Activated CD8-positive, alpha-beta memory T cell treated with anti-CD3 and anti-CD28 coated beads, Interleukin-2, amount 50 U/mL, for 4 hours (primary cell): Measurements from ENCODE around the gene ACADVL.
A peak's percentile ranks its signal among the peaks of the same experiment; 100 is the strongest.

ENCODE experiments used
- DNase-seq: peaks from one replicate; pipeline ENCODE4 v3.0.0-alpha.2; 2020

The ACADVL gene

DNA sequence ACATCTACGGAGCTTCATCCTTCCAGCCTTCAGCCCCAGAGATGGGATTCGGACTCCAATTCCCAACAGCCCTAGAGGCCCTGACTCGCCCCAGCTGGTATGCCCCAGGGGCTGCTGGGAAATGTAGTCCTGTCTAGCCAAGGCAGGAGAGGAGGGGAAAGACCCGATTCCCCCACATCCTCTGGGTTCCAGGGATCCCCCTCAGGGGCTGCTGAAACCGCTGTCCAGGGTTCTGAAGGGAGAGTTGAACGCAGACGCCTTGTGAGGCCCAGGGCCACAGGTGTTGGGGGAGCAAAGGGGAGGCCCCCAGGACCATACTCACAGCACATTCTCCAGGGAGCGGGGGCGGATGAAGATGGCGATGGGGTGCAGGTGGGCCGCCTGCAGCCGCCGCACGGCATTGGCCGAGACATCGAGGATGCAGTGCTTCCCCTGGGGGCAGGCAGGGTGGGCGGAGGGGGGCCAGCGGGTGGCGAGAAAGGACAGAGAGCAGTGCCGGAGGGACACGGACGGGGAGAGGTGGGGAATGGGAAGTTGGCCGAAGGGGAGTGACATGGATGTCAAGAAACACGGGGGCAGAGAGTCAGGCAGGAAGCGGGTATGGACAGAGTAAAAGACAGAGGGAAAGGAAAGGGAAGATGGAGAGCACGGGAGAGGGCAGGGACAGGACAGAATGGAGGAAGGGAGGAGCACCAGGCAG lies 28.0 kb upstream of the ACADVL start:
- no peak for DNase-seq

GRCh38 chr17:7192271-7192937 lies 27.3 kb upstream of the ACADVL start:
- no peak for DNase-seq

DNA sequence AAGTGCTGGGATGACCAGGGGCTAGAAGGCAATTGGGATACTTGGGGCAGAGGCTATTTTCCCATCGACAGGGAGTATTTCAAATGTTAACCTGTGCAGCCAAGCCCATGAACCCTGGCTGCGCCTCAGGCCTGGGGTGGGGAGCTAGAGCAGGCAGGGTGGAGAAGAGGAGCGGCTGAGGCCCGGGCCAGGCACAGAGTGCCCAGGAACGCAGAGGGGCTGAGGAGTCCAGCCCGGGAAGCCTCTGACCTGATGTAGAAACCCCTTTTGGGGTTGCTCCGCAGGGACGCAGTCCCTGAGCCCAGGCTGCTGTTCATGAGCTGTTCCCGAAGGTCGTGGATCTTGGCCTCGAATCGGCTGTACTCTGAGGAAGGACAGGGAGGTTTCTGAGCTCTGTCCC lies 23.8 kb upstream of the ACADVL start:
- no peak for DNase-seq

- DNase-seq: no peak
Observed at GRCh38 chr17:7196651-7197401, 22.9 kb upstream of the ACADVL start.

DNA sequence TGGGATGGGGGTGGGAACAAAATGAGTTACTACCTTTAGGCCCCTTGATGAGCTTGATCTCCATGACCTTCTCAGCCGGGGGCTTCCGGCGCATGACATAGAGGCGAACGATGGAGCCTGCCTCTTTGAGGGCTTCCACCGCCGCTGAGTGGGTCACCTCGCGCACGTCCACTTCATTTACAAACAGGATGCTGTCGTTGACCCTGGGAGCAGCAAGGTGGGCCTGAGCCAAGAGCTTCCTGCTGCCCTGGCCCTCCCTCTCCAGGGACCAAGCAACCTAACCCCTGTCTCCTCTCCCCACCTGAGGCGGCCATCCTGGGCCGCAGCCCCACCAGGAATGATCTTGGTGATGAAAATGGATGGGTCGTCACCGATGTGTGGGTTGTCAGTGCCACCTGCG lies 16.3 kb upstream of the ACADVL start:
- no peak for DNase-seq

DNA sequence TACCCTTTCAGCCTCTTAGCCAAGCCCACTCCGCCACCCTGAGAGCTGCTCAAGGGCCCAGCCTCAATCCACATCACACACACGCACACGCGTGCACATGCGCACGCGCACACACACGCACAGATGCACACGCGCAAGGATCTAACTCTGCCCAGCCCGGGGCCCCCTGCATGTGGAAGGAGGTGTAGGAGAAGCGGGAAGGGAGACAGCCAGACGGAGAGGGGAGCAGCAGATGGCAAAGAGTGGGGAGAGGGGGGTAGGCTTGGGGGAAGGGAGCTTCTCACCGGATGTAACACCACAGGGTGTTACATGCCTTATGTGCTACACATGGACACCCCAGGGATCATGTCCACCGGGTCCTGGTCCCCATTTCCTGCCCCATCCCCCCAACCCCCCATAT lies 15.4 kb upstream of the ACADVL start:
- no peak for DNase-seq

DNA sequence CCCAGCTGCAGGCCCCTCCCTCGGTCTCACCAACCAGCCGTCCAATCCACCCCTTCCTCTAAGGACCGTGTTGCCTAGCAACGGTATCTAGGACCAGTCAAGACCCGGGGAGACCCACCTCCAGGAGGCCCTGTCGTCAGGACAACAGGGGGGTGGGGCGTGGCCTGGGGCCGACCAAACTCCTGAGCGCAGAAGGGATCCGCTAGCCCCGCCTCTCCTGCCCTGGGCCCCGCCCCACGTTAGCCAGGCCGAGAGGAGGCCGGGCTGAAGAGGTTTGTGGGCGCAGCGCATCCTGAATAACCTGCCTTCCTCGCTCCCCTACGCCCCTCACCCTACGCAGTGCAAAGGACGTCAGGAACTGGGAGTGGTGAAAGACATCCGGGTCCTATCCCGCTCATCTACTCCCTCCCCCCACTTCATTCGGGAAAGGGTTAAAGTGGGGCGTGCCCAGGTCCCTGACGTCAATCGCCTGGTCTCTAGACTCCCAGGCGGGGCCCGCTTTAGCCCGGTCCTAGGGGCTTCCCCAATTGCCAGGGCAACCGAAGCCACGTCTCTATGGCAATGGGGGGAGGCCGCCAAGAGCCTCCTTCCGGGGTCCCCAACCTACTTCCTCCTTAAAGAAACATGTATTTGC lies 14.8 kb upstream of the ACADVL start:
- peak; percentile 94 for DNase-seq

DNA sequence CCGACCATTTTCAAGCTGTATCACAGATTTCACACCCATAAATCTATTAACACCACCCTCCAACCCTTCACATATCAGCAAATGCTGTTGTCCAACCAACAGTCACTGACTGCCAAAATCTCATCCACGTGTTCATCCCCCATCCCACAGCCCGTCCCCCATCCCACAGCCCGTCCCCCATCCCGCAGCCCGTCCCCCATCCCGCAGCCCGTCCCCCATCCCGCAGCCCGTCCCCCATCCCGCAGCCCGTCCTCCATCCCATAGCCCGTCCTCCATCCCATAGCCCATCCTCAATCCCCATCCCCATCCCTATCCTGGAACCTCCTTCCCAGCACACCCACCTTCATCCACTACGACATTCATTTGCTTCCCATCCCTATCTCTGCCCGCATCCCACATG lies 14.2 kb upstream of the ACADVL start:
- DNase-seq: no peak

- DNase-seq: no peak
Observed at GRCh38 chr17:7207120-7208001, 12.4 kb upstream of the ACADVL start.

DNA sequence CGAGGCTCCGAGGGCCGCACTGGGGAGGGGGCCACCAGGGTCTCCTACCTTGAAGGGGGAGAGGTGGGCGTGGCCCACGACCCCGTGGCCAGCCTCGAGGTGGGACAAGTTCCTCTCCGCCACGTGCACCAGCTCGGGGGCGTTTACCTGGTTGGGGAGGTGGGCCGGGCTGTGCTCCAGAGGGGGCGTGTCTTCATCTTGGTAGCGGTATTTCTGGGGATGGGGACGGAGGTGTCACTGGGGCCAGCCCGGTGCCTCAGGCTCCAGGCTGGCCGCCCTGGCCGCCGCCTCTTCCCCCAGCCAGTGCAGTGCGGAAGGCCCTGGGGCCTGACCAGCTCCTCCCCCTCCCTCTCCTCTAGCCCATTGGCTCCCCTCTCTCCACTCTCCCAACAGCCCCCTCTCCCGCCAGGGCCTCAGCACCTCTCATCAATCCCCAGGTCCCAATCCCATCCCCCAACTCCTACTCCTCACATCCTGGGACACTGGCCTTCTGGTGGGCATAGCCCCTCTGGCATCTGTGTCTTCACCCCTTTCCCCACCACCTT lies 11.6 kb upstream of the ACADVL start:
- no peak for DNase-seq

GRCh38 chr17:7208754-7209460 lies 10.8 kb upstream of the ACADVL start:
- DNase-seq: no peak

DNA sequence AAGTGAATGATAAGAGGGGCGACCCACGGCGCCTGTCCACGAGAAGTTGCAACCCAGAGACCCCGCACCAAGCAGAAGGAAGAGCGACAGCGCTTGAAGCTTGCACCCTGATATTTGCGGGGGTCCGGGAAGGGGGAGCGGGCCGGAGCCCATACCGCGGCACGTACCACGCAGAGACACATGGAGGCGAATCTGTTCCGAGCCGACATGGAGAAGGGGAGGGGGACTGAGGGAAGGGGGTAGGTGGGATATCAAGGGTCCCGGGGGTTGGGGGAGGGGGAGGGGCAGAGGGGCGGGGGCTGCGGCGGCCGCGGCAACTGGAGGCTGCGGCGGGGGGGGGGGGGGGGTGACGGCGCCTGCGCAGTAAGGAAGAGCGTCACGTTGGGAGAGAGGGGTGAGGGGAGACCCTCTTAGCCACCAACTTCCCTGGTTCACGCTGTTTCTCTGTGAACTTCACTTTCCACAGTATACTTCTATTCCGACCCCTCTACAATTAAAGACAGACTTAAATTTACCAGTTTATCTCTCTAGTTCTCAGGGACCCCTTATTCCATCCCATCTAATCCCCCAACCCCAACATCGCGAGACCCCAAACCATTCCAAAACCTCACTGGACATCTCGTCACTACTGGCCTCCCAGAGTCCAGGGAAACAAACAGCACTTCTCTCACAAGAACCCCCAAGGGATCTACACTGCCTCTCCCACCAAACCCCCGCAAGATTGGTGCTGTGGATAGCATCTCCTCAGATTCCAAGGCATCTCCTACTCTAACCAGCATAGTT lies 8.1 kb upstream of the ACADVL start:
- DNase-seq: no peak

DNA sequence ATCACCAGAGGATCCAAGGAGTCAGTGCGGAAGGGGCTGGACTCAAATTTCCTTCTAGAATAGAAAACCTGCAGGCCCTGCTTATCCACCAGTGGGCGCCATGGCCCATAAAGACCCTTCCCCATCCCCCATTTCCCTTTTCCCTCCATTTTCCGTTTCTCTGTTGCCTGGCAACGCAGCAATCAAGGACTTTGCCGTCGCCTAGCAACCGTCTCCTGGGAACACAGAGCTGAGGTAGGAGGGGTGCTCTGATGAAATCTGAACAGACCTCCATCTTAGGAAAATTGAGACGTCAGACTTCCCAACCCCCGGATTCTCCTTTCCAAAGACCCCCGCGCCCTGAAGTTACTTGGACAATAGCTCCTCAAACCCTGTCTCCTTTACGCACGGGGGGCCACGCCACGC lies 5.8 kb upstream of the ACADVL start:
- DNase-seq: no peak

GRCh38 chr17:7214300-7215135 lies 5.2 kb upstream of the ACADVL start:
- DNase-seq: peak; percentile 99

GRCh38 chr17:7215136-7215638 lies 4.6 kb upstream of the ACADVL start:
- DNase-seq: no peak

DNA sequence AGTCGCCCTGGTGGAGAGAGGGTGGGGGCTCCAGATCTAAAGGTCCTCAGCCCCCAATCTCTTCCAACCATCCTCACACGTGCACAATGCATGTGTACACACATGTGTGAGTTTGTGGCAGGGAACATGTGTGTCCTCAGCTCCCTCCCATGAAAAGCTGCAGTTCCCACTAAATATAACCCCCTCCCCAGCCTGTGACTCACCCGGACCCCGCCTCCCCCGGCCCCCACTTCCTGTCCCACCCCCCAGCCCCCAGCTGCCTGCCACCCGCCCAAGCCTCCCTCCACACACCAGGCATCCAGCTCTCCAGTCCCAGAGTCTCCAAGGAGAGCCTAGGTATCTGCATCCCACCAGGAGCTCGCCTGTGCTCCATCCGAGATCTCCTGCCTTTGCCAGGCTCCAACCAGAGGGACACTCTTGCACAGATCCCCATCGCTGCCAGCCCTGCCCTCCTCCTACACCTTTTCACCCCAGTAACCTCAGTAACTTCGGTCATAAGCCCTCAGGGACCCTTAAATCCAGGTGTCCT lies 4.0 kb upstream of the ACADVL start:
- no peak for DNase-seq

- no peak for DNase-seq
Observed at GRCh38 chr17:7216242-7217112, 3.3 kb upstream of the ACADVL start.
